ENCODE results near the gene NUPR1. TPM values are rescaled to one million over a fixed set of nuclear protein-coding genes. Genes with fewer than 3 reads are reported as not detected.

NUPR1 gene
- total and polyA plus RNA-seq, 2 of the 13 experiments (the other 11 are each of a cell fraction or from before 2014, with no cell fraction given), result 18.0 to 25.6 TPM

DNA sequence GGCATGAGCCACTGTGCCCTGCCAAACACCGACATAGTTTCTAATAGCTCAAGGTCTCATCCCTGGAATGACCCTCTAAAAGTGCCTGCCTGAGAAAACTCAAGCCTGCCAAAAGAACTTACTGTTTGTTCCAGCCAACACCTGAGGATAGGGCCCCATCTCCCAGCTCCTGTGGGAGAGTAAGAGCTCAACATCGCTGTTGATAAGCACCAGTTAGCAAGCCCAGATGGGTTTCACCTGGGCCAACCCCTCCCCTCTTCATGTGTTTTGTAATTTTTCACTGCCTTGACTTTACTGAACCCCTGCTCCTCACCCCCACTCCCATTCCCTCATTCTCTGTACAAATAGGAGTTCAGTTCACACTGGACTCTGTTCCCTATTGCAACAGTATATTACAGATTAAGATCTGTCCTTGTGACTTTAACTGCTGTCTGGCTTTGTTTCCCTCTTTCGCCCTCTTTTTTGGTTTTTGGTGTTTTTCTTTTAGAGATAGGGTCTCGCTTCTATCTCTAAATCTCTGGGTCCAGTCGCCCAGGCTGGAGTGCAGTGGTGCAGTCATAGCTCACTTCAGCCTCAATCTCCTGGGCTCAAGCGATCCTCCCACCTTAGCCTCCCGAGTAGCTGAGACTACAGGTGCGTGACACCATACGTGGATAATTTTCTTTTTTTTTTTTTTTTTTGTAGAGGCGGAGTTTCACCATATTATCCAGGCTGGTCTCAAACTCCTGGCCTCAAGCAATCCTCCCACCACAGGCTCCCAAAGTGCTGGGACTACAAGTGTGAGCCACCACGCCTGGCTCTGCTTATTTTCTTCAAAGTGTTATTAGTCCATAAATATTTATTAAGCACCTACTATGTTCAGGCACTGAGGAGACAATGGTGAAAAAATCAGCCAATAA is 12.3 kb downstream of the NUPR1 start (continued):
- TF ChIP-seq, protein P1, sequence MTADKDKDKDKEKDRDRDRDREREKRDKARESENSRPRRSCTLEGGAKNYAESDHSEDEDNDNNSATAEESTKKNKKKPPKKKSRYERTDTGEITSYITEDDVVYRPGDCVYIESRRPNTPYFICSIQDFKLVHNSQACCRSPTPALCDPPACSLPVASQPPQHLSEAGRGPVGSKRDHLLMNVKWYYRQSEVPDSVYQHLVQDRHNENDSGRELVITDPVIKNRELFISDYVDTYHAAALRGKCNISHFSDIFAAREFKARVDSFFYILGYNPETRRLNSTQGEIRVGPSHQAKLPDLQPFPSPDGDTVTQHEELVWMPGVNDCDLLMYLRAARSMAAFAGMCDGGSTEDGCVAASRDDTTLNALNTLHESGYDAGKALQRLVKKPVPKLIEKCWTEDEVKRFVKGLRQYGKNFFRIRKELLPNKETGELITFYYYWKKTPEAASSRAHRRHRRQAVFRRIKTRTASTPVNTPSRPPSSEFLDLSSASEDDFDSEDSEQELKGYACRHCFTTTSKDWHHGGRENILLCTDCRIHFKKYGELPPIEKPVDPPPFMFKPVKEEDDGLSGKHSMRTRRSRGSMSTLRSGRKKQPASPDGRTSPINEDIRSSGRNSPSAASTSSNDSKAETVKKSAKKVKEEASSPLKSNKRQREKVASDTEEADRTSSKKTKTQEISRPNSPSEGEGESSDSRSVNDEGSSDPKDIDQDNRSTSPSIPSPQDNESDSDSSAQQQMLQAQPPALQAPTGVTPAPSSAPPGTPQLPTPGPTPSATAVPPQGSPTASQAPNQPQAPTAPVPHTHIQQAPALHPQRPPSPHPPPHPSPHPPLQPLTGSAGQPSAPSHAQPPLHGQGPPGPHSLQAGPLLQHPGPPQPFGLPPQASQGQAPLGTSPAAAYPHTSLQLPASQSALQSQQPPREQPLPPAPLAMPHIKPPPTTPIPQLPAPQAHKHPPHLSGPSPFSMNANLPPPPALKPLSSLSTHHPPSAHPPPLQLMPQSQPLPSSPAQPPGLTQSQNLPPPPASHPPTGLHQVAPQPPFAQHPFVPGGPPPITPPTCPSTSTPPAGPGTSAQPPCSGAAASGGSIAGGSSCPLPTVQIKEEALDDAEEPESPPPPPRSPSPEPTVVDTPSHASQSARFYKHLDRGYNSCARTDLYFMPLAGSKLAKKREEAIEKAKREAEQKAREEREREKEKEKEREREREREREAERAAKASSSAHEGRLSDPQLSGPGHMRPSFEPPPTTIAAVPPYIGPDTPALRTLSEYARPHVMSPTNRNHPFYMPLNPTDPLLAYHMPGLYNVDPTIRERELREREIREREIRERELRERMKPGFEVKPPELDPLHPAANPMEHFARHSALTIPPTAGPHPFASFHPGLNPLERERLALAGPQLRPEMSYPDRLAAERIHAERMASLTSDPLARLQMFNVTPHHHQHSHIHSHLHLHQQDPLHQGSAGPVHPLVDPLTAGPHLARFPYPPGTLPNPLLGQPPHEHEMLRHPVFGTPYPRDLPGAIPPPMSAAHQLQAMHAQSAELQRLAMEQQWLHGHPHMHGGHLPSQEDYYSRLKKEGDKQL (CRISPR knock-in tag; IDR thresholded peaks at IDR 0.05; ENCODE audit: low read depth), result peak; percentile 84
- TF ChIP-seq, protein P2, sequence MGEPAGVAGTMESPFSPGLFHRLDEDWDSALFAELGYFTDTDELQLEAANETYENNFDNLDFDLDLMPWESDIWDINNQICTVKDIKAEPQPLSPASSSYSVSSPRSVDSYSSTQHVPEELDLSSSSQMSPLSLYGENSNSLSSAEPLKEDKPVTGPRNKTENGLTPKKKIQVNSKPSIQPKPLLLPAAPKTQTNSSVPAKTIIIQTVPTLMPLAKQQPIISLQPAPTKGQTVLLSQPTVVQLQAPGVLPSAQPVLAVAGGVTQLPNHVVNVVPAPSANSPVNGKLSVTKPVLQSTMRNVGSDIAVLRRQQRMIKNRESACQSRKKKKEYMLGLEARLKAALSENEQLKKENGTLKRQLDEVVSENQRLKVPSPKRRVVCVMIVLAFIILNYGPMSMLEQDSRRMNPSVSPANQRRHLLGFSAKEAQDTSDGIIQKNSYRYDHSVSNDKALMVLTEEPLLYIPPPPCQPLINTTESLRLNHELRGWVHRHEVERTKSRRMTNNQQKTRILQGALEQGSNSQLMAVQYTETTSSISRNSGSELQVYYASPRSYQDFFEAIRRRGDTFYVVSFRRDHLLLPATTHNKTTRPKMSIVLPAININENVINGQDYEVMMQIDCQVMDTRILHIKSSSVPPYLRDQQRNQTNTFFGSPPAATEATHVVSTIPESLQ (CRISPR knock-in tag; conservative IDR thresholded peaks at IDR 0.05), result no peak
- TF ChIP-seq HDAC6 (IDR thresholded peaks at IDR 0.05; ENCODE audit: low read depth, low read length) (no peak), ZNF562 (CRISPR knock-in tag; IDR thresholded peaks at IDR 0.05; ENCODE audit: borderline replicate concordance) (no peak), CEBPG (CRISPR knock-in tag; IDR thresholded peaks at IDR 0.05) (peak; percentile 98), ZNF331 (CRISPR knock-in tag; IDR thresholded peaks at IDR 0.05) (peak; percentile 95; the same call in 1 of the 2 replicates), NR2F2 (IDR thresholded peaks at IDR 0.05; ENCODE audit: borderline replicate concordance, low read depth) (peak; percentile 87; the same call in 1 of the 2 replicates)
- TF ChIP-seq, protein P3, sequence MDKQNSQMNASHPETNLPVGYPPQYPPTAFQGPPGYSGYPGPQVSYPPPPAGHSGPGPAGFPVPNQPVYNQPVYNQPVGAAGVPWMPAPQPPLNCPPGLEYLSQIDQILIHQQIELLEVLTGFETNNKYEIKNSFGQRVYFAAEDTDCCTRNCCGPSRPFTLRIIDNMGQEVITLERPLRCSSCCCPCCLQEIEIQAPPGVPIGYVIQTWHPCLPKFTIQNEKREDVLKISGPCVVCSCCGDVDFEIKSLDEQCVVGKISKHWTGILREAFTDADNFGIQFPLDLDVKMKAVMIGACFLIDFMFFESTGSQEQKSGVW (CRISPR knock-in tag; IDR thresholded peaks at IDR 0.05; ENCODE audit: borderline replicate concordance), result no peak
- TF ChIP-seq, protein P4, sequence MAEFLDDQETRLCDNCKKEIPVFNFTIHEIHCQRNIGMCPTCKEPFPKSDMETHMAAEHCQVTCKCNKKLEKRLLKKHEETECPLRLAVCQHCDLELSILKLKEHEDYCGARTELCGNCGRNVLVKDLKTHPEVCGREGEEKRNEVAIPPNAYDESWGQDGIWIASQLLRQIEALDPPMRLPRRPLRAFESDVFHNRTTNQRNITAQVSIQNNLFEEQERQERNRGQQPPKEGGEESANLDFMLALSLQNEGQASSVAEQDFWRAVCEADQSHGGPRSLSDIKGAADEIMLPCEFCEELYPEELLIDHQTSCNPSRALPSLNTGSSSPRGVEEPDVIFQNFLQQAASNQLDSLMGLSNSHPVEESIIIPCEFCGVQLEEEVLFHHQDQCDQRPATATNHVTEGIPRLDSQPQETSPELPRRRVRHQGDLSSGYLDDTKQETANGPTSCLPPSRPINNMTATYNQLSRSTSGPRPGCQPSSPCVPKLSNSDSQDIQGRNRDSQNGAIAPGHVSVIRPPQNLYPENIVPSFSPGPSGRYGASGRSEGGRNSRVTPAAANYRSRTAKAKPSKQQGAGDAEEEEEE (CRISPR knock-in tag; IDR thresholded peaks at IDR 0.05; ENCODE audit: borderline replicate concordance), result no peak; the same call in 1 of the 2 replicates
- TF ChIP-seq, protein P5, sequence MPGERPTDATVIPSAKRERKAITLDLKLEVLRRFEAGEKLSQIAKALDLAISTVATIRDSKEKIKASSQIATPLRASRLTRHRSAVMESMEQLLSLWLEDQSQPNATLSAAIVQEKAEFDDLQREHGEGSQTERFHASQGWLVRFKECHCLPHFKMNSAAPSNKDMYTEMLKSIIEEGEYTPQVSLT (CRISPR knock-in tag; IDR thresholded peaks at IDR 0.05; ENCODE audit: borderline replicate concordance, low read depth), result no peak
- TF ChIP-seq, protein P6, sequence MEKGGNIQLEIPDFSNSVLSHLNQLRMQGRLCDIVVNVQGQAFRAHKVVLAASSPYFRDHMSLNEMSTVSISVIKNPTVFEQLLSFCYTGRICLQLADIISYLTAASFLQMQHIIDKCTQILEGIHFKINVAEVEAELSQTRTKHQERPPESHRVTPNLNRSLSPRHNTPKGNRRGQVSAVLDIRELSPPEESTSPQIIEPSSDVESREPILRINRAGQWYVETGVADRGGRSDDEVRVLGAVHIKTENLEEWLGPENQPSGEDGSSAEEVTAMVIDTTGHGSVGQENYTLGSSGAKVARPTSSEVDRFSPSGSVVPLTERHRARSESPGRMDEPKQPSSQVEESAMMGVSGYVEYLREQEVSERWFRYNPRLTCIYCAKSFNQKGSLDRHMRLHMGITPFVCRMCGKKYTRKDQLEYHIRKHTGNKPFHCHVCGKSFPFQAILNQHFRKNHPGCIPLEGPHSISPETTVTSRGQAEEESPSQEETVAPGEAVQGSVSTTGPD (CRISPR knock-in tag; IDR thresholded peaks at IDR 0.05), result peak; percentile 96
- TF ChIP-seq, protein P7, sequence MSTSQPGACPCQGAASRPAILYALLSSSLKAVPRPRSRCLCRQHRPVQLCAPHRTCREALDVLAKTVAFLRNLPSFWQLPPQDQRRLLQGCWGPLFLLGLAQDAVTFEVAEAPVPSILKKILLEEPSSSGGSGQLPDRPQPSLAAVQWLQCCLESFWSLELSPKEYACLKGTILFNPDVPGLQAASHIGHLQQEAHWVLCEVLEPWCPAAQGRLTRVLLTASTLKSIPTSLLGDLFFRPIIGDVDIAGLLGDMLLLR (CRISPR knock-in tag; IDR thresholded peaks at IDR 0.05), result no peak
